GM19467 (cell line): ENCODE measurements around the gene TMEM151B.
"Not testable (repeated sequence)": the region's sequence is repeated elsewhere in the genome, so short reads cannot be mapped to it uniquely, and the experiment has no call there.

Experiments used
- ATAC-seq: cut with Tn5 transposase; IDR thresholded peaks from one replicate; pipeline ENCODE4 v1.9.1; 2021; ENCODE audit warnings: mild to moderate bottlenecking, moderate library complexity; ENCODE audit not compliant: unreplicated experiment

The TMEM151B gene

GRCh38 chr6:44269921-44270525 is at the start of gene TMEM151B:
TMEM151B (plus strand) TSS chr6:44270450; CDS start chr6:44270743, 293 bp downstream.
- no peak for ATAC-seq

DNA sequence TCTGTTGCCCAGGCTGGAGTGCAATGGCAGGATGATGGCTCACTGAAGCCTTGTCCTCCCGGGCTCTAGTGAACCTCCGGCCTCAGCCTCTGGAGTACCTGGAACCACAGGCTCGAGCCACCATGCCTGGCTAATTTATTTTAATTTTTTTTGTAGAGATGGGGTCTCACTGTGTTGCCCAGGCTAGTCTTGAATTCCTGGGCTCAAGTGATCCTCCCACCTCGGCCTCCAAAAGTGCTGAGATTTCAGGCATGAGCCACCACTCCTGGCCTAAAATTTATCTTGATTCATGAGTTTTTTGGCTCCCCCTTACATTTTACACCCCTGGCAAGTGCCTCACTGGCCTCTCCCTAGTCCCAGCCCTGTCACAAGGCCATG is 49.3 kb upstream of the TMEM151B start:
- ATAC-seq: no peak

DNA sequence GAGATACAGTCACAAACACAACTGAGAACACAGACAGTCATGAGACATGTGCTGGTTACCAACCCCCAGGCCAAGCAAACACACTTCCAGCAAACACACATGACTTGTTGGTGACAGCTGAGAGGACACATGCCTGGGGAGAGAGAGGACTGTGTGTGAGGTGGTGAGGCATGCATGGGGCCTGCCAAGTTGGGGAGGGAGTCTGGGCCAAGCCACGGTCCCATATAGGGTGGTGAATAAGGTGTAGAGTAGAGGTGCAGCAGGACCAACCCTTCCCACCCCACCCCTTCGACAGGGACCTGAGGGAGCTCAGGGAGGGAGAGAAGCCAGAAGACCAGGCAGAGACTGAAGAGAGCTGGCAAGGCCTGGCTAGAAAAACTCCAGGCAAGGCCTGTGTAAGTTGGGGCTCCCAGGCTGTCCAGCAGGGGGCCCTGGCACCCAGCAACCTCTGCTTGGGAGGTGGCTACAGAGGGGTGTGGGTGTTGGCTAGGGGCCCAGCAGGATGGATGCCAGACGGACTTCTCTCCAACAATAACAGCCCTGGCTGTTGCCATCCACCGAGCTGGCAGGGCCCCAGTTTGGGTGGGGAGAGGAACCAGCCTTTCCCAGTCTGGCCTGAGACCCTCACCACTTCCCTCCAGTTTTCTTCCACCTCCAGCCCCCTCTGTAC is 48.8 kb upstream of the TMEM151B start:
- ATAC-seq: no peak

GRCh38 chr6:44221961-44222335 is 48.3 kb upstream of the TMEM151B start:
- ATAC-seq: no peak

GRCh38 chr6:44222486-44223318 is 47.5 kb upstream of the TMEM151B start:
- ATAC-seq: no peak

- peak; percentile 36 for ATAC-seq
Measured at GRCh38 chr6:44223319-44224028, 46.8 kb upstream of the TMEM151B start, which contains the start of gene SLC29A1. SLC29A1 (plus strand) TSS chr6:44223595; CDS start chr6:44227314, 3,719 bp downstream.

DNA sequence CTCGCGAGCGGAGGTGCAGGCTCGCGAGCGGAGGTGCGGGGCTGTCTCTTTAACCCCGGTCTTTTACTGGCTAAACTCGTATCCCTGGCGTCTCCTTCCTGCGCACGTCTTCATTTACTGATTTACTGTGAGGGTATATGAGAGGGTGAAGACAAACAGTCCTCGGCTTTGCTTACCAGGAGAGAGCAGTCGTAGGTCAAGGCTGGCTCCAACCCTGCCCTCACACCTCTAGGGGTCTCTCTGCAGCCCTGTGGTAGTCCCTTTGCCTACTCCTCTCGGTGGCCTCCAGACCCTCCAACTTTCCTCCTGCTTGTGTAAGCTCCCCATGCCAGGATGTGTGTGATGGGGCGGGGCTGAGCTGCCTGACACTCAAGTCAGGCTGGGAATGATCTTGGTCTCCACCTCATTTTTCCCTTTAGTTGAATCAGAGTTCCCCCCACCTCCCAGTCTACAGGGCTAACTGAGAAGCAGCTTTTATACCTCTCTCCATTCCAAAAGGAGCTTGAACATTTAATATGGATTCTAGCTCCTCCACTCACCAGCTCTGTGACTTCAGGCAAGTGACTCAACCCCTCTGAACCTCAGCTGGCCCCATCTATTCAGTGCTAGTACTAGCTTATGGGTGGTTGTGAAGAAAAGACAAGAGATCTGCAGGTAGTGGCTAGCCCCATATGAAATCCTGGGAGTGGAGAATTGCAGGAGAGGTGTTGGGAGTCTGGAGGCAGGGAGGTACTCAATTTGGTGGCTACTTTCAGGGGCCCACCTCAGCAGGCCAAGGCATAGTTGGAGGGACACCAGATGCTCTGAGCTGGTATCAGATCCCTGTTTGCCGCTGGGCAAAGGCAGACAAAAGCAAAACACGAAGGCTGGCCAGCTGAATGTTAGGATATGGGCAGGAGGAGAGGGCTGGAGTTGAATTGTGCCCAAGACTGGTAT is 46.0 kb upstream of the TMEM151B start:
- ATAC-seq: no peak

- ATAC-seq: no peak
Measured at GRCh38 chr6:44224965-44225305, 45.3 kb upstream of the TMEM151B start.

GRCh38 chr6:44225579-44226325 is 44.5 kb upstream of the TMEM151B start:
- no peak for ATAC-seq

DNA sequence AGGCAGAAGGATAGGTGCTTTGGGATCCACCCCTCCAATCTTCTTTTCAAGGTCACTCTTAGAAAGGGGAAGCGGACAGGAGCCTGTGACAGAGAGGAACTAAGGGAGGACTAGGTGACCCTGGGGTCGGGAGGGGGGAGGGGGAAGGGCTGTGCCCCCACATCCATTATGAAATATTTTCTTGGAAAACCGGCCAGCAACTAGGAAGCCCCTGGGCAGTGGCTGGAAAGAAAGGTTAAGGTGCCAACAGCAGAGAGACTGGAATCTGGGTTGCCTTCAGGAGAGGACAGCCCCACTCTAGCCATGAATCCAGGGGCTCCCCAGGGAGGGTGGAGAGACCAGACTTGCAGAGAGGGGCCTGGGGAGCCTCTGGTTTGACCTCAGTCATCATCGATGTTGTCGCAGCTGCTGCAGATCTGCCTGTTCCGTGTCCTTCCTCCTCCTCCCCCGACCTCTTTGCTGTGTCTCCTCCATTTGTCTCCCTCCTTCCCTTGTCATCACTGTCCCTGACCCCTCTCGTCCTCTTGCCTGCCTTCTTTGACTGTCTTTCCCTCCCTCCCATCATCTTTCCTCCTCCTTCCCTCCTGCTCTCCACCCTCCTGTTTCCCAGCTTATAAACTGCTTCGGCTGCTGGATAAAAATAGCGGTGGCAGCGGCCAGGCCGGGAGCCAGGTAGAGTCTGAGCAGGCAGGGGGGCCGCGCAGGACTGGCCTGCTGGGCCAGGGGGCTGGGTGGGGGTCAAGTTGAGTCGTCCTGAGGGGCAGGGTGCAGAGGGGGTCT is 43.7 kb upstream of the TMEM151B start:
- no peak for ATAC-seq

- no peak for ATAC-seq
Measured at GRCh38 chr6:44227148-44227793, 43.0 kb upstream of the TMEM151B start.

DNA sequence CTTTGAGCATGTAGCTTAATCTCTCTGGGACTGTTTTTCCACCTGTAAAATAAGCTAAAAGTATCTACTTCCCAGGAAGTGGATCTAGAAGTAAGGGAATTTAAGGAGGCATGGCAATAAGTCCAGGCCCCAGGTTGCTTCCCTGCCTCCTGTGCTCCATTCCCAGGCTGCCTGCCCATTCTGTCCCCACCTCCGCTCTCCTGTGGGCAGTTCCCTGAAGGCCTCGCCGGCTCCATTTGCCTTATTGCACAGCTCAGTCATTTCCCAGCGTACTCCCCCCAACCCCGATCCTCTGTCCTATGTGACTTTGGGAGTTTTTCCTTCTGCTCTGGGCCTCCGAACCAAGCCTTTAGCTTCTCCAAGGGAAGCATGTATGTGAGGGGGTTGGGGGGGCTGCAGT is 42.2 kb upstream of the TMEM151B start:
- ATAC-seq: no peak

DNA sequence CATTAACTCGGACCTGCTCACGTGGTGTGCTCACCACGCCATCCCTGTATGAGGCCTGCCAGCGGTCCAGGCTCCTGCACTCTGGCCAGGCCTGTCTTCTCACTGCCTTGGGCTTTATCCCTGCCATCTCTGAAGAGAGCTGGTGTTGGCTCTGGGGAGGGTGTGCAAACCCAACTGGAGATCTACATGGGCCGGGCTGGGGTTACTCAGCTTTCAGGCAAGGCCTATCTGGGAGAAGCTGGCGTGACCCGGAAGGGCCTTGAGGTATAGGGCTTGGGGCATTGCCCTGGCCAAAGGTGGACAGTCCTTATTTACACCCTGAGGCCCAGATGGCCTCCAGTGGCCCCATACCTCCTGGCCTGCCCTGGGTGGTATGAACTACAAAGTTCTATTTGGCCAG is 41.8 kb upstream of the TMEM151B start:
- no peak for ATAC-seq

GRCh38 chr6:44228836-44229235 is 41.4 kb upstream of the TMEM151B start:
- no peak for ATAC-seq

DNA sequence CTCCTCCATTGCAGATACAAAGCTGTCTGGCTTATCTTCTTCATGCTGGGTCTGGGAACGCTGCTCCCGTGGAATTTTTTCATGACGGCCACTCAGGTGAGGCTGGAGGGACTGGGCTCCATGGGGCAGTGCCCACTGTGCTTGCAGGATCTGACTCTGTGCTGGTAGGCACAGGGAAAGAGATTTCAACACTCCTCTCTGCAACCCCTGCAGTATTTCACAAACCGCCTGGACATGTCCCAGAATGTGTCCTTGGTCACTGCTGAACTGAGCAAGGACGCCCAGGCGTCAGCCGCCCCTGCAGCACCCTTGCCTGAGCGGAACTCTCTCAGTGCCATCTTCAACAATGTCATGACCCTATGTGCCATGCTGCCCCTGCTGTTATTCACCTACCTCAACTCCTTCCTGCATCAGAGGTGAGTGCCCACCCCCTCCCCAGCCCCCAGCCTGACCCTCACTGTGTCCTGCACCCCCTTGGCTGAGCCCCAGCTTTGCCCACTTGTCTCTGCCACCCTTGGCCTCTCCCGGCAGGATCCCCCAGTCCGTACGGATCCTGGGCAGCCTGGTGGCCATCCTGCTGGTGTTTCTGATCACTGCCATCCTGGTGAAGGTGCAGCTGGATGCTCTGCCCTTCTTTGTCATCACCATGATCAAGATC is 40.7 kb upstream of the TMEM151B start:
- no peak for ATAC-seq

DNA sequence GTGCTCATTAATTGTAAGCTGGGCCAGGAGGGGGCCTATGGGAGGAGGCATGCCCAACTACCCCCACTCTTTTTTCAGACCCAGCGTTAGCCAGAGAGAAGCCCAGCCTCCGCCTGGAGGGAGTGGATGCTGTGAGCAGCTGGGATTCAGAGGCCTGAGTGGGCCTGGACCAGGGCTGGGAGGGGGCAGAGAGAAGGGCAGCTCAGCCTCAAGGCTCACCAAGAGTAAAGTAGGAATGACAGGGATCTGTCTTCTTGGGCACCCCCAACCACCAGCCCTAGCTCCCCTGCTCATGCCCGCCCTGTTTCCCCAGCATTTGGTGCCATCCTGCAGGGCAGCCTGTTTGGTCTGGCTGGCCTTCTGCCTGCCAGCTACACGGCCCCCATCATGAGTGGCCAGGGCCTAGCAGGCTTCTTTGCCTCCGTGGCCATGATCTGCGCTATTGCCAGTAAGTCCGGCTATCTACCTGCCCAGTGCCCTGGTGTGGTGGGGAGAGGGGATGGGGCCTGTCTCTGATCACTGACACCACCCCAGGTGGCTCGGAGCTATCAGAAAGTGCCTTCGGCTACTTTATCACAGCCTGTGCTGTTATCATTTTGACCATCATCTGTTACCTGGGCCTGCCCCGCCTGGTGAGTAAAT is 40.1 kb upstream of the TMEM151B start:
- no peak for ATAC-seq

DNA sequence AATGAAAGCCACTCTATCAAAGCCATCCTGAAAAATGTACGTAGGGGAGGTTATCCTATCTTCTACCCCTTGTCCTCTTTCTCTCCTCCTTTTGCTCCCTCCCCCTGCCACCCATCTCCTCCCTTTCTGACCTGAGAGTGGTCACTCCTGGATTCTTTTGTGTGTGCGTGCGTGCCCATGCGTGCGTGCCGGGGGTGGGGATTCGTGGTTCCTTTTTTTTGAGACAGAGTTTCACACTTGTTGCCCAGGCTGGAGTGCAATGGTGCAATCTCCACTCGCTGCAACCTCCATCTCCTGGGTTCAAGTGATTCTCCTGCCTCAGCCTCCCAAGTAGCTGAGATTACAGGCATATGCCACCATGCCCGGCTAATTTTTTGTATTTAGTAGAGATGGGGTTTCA is 38.8 kb upstream of the TMEM151B start:
- not testable (repeated sequence) for ATAC-seq
